Caco-2 (cell line): ENCODE results near the gene KIAA1614. TPM values are rescaled to one million over a fixed set of nuclear protein-coding genes. Genes with fewer than 3 reads are reported as not detected.

Experiments
- BruUV-seq: library from RNA; stranded (reverse); fragments of 400-500 nt; replicated peaks from 2 replicates; lab custom pipeline; 2021; lab: Mats Ljungman, UMichigan
- CTCF ChIA-PET: fragments of 300-600 bp; sonication (Branson Sonifier 250); formaldehyde crosslinking; loops from one replicate; lab custom pipeline; 2022; ENCODE audit warnings: antibody characterized with exemption; lab: Charles Lee
- POLR2A ChIA-PET: fragments of 300-600 bp; sonication (Branson Sonifier 250); formaldehyde crosslinking; loops from one replicate; lab custom pipeline; 2022; ENCODE audit warnings: antibody characterized with exemption; lab: Charles Lee
- DNase-seq, 2 experiments: peaks; one replicate each; pipeline versions ENCODE4 v3.0.0 to v3.0.0-alpha.2; 2020 to 2022
- H3K27me3 ChIP-seq: replicated peaks from 2 replicates; pipeline ENCODE4 v1.6.0; 2011; ENCODE audit warnings: low read length; ENCODE audit not compliant: control insufficient read depth, insufficient read depth
- H3K36me3 ChIP-seq: 2 replicates; pipeline ENCODE4 v1.5.1; 2011; ENCODE audit warnings: low read length; ENCODE audit not compliant: control insufficient read depth, insufficient read depth
- H3K4me1 ChIP-seq: fragments of 250-450 bp; sonication (Bioruptor Pico); 2 replicates; pipeline ENCODE4 v1.5.1; 2020; ENCODE audit warnings: mild to moderate bottlenecking
- H3K4me3 ChIP-seq: 2 replicates; pipeline ENCODE4 v1.5.1; 2011; ENCODE audit warnings: low read depth, mild to moderate bottlenecking, control low read depth, low read length
- H3K9me3 ChIP-seq: fragments of 250-450 bp; sonication (Bioruptor Pico); 2 replicates; pipeline ENCODE4 v1.5.1; 2020; ENCODE audit warnings: mild to moderate bottlenecking, moderate library complexity
- H3K27ac Mint-ChIP-seq: one replicate; pipeline ENCODE4 v1.8.0; 2022; ENCODE audit warnings: mixed read lengths; ENCODE audit not compliant: unreplicated experiment
- H3K27me3 Mint-ChIP-seq: one replicate; pipeline ENCODE4 v1.8.0; 2022; ENCODE audit warnings: mixed read lengths; ENCODE audit not compliant: insufficient read depth, unreplicated experiment
- H3K36me3 Mint-ChIP-seq: one replicate; pipeline ENCODE4 v1.8.0; 2022; ENCODE audit warnings: mild to moderate bottlenecking, mixed read lengths; ENCODE audit not compliant: insufficient read depth, unreplicated experiment
- H3K4me1 Mint-ChIP-seq: one replicate; pipeline ENCODE4 v1.8.0; 2022; ENCODE audit warnings: low read depth, mixed read lengths; ENCODE audit not compliant: unreplicated experiment
- H3K4me3 Mint-ChIP-seq: one replicate; pipeline ENCODE4 v1.8.0; 2022; ENCODE audit warnings: mild to moderate bottlenecking, moderate library complexity, mixed read lengths; ENCODE audit not compliant: unreplicated experiment
- H3K9me3 Mint-ChIP-seq: one replicate; pipeline ENCODE4 v1.8.0; 2022; ENCODE audit warnings: mixed read lengths; ENCODE audit not compliant: unreplicated experiment
- CTCF ChIP-seq, 2 experiments: fragments of 200-600 bp in 1 of 2; IDR thresholded peaks; 1 replicate in 1 of 2; 2 replicates in 1 of 2; pipeline versions ENCODE4 v1.5.1 to v1.8.0; 2011 to 2022; ENCODE audit warnings: antibody characterized with exemption in 1 of 2, control low read depth in 1 of 2, inconsistent platforms in 1 of 2, low read depth in 1 of 2, low read length in 1 of 2, mild to moderate bottlenecking in 1 of 2, moderate library complexity in 1 of 2; ENCODE audit not compliant: insufficient read depth in 1 of 2, severe bottlenecking in 1 of 2, unreplicated experiment in 1 of 2
- intact Hi-C: fragments of 100-400 bp; cut with micrococcal nuclease; formaldehyde crosslinking; loops from one replicate; pipeline ENCODE4 v1.10.0; 2022; ENCODE audit not compliant: unreplicated experiment
- total RNA-seq: library from RNA; stranded (reverse); gene quantifications from 2 replicates; pipeline ENCODE4 v1.2.3, GENCODE V29; 2022

KIAA1614 gene
- total RNA-seq, 1 experiment from 2014 or later, result 0.29 TPM

- Histone ChIP-seq H3K27me3 (no peaks in the 10 kb centered on the region), H3K9me3 (no peaks in the 10 kb centered on the region), H3K4me3 (no peak overlapping the region), H3K4me1 (peaks cover under 1% of the 10 kb centered on the region), H3K36me3 (no peaks in the 10 kb centered on the region)
- no peaks in the 10 kb centered on the region for H3K27me3 Mint-ChIP-seq
- H3K27ac Mint-ChIP-seq, result no peak overlapping the region
- CTCF ChIA-PET, result no interaction called here
- DNase-seq, result no peak
- no peaks in the 10 kb centered on the region for H3K36me3 Mint-ChIP-seq
- BruUV-seq, result no TSS peak
- intact Hi-C loops, result no loop called here
- no peaks in the 10 kb centered on the region for H3K9me3 Mint-ChIP-seq
- POLR2A ChIA-PET, result no interaction called here
- no peak for TF ChIP-seq CTCF (IDR thresholded peaks at IDR 0.05; ENCODE audit: insufficient read depth in 1 of 2, low read depth in 1 of 2, low read length in 1 of 2, severe bottlenecking in 1 of 2, unreplicated experiment in 1 of 2)
- no peak overlapping the region for H3K4me3 Mint-ChIP-seq
- peaks cover 3% of the 10 kb centered on the region for H3K4me1 Mint-ChIP-seq
Observed at GRCh38 chr1:180916771-180917170, 4.1 kb downstream of the KIAA1614 start.

GRCh38 chr1:180917306-180918065, 4.8 kb downstream of the KIAA1614 start:
- Histone ChIP-seq H3K36me3 (no peaks in the 10 kb centered on the region), H3K9me3 (no peaks in the 10 kb centered on the region), H3K4me1 (peaks cover under 1% of the 10 kb centered on the region; the same call in 1 of the 2 replicates), H3K4me3 (no peak overlapping the region), H3K27me3 (no peaks in the 10 kb centered on the region)
- intact Hi-C loops, result no loop called here
- Mint-ChIP-seq H3K27ac (no peak overlapping the region), H3K4me3 (no peak overlapping the region), H3K36me3 (no peaks in the 10 kb centered on the region), H3K9me3 (no peaks in the 10 kb centered on the region), H3K27me3 (no peaks in the 10 kb centered on the region), H3K4me1 (no peaks in the 10 kb centered on the region)
- no peak for DNase-seq
- ChIA-PET CTCF (interaction anchor here (0.8 kb wide), 1 partner anchor 36 kb away, joined by 5 read pairs; no protein-coding TSS in a partner anchor), POLR2A (no interaction called here)
- no peak for TF ChIP-seq CTCF (IDR thresholded peaks at IDR 0.05; ENCODE audit: insufficient read depth in 1 of 2, low read depth in 1 of 2, low read length in 1 of 2, severe bottlenecking in 1 of 2, unreplicated experiment in 1 of 2)
- no TSS peak for BruUV-seq

- POLR2A ChIA-PET, result no interaction called here
- intact Hi-C loops, result no loop called here
- CTCF ChIA-PET, result interaction anchor here (1.0 kb wide), 1 partner anchor 37 kb away, joined by 3 read pairs; no protein-coding TSS in a partner anchor
- BruUV-seq, result no TSS peak
- no peak for DNase-seq
- no peaks in the 10 kb centered on the region for H3K27me3 Mint-ChIP-seq
- Histone ChIP-seq H3K27me3 (no peaks in the 10 kb centered on the region), H3K4me1 (peaks cover 9% of the 10 kb centered on the region), H3K36me3 (no peaks in the 10 kb centered on the region), H3K9me3 (no peaks in the 10 kb centered on the region), H3K4me3 (no peak overlapping the region)
- H3K27ac Mint-ChIP-seq, result no peak overlapping the region
- peaks cover 10% of the 10 kb centered on the region for H3K4me1 Mint-ChIP-seq
- peaks cover 7% of the 10 kb centered on the region for H3K36me3 Mint-ChIP-seq
- H3K4me3 Mint-ChIP-seq, result no peak overlapping the region
- no peaks in the 10 kb centered on the region for H3K9me3 Mint-ChIP-seq
- no peak for TF ChIP-seq CTCF (IDR thresholded peaks at IDR 0.05; ENCODE audit: insufficient read depth in 1 of 2, low read depth in 1 of 2, low read length in 1 of 2, severe bottlenecking in 1 of 2, unreplicated experiment in 1 of 2)
Observed at GRCh38 chr1:180918519-180918918, 5.8 kb downstream of the KIAA1614 start.
